Gastroesophageal sphincter (tissue), 4 donors: Measurements from ENCODE around the gene ADGRG3. TPM values are rescaled to one million over a fixed set of nuclear protein-coding genes. Genes with fewer than 3 reads are reported as not detected.

Experiments
- ATAC-seq: fragments of 150-250 bp; one replicate; pipeline ENCODE4 v1.9.1; 2016; ENCODE audit warnings: mild to moderate bottlenecking, moderate library complexity
- H3K27ac ChIP-seq, 4 donors: fragments of 200-600 bp; sonication (generic) in 3 of 4; 1 replicate in 3 of 4; 2 replicates in 1 of 4; pipeline ENCODE4 v1.5.1; 2016 to 2019
- H3K27me3 ChIP-seq: fragments of 200-600 bp; sonication (generic); one replicate; pipeline ENCODE4 v1.5.1; 2019
- H3K36me3 ChIP-seq, 2 donors: fragments of 200-600 bp; sonication (generic); one replicate each; pipeline ENCODE4 v1.5.1; 2019; ENCODE audit warnings: control low read depth in 1 of 2
- H3K4me1 ChIP-seq, 3 donors: fragments of 200-600 bp; sonication (generic); 1 replicate in 2 of 3; 2 replicates in 1 of 3; pipeline ENCODE4 v1.5.1; 2016 to 2019; ENCODE audit warnings: control low read depth in 2 of 3
- H3K4me3 ChIP-seq, 2 donors: fragments of 200-600 bp; sonication (generic); one replicate each; pipeline ENCODE4 v1.5.1; 2019; ENCODE audit warnings: mild to moderate bottlenecking in 1 of 2, moderate library complexity in 1 of 2
- H3K9me3 ChIP-seq, 3 donors: fragments of 200-600 bp; sonication (generic); one replicate each; pipeline ENCODE4 v1.5.1; 2017 to 2019; ENCODE audit warnings: control low read depth in 2 of 3
- CTCF ChIP-seq, 4 experiments: fragments of 200-600 bp in 2 of 4; fragments of 450-650 bp in 2 of 4; sonication (generic) in 1 of 4; IDR thresholded peaks; one replicate each; pipeline ENCODE4 v1.5.1; 2017 to 2019; ENCODE audit warnings: antibody characterized with exemption in 4 of 4, mild to moderate bottlenecking in 2 of 4, moderate library complexity in 2 of 4
- EP300 ChIP-seq: sonication (generic); formaldehyde crosslinking; IDR thresholded peaks from one replicate; pipeline ENCODE4 v1.6.1; 2017; ENCODE audit warnings: antibody characterized with exemption, mild to moderate bottlenecking
- POLR2A ChIP-seq, 2 donors: fragments of 450-650 bp; IDR thresholded peaks; one replicate each; pipeline ENCODE4 v1.6.1; 2017; ENCODE audit warnings: antibody characterized with exemption in 2 of 2, mild to moderate bottlenecking in 2 of 2, moderate library complexity in 1 of 2
- POLR2AphosphoS5 ChIP-seq: sonication (generic); formaldehyde crosslinking; IDR thresholded peaks from one replicate; pipeline ENCODE4 v1.6.1; 2017; ENCODE audit warnings: antibody characterized with exemption
- WGBS, 2 donors: methylation state at CpG; one replicate each; pipeline ENCODE4 v1.1.5; 2018; ENCODE audit warnings: low coverage in 1 of 2; 5-methylcytosine and 5-hydroxymethylcytosine counted together
- total RNA-seq, 4 donors: library from RNA; depleted of rRNA; stranded (reverse); fragments of >200 nt; gene quantifications; one replicate each; pipeline ENCODE4 v1.1.0, GENCODE V29; 2016

ADGRG3 gene
- total RNA-seq, 4 donors from 2014 or later: 0.31 to 7.4 (median 2.2) TPM

GRCh38 chr16:57732037-57732436 lies 63.9 kb downstream of the ADGRG3 start:
- TF ChIP-seq POLR2AphosphoS5 (peak; percentile 23), EP300 (no peak), POLR2A (IDR thresholded peaks at IDR 0.05) (no peak), CTCF (IDR thresholded peaks at IDR 0.05) (no peak)
- ATAC-seq: no peak
- H3K36me3 ChIP-seq: no peaks in the 10 kb centered on the region
- peaks cover 0 to 19% (median 14%) of the 10 kb centered on the region in 3 donors for H3K4me1 ChIP-seq
- no peaks in the 10 kb centered on the region for H3K9me3 ChIP-seq
- no peak overlapping the region for H3K4me3 ChIP-seq
- no peak overlapping the region for H3K27ac ChIP-seq
- no peaks in the 10 kb centered on the region for H3K27me3 ChIP-seq
- WGBS, 2 donors: 26 to 57% methylated on average over 2 of the region's 2 CpGs

- no peak for ATAC-seq
- Histone ChIP-seq H3K36me3 (no peaks in the 10 kb centered on the region), H3K4me3 (no peak overlapping the region), H3K27me3 (no peaks in the 10 kb centered on the region), H3K9me3 (no peaks in the 10 kb centered on the region), H3K4me1 (peaks cover 0 to 26% (median 15%) of the 10 kb centered on the region in 3 donors), H3K27ac (no peak overlapping the region)
- WGBS, 2 donors: 0 to 73% methylated on average over 1 to 2 of the region's 2 CpGs
- no peak for TF ChIP-seq CTCF (IDR thresholded peaks at IDR 0.05)
- TF ChIP-seq POLR2A (IDR thresholded peaks at IDR 0.05): no peak
- no peak for TF ChIP-seq POLR2AphosphoS5
- no peak for TF ChIP-seq EP300
These were observed 64.6 kb downstream of the ADGRG3 start for GRCh38 chr16:57732714-57733113.

- TF ChIP-seq CTCF (IDR thresholded peaks at IDR 0.05): no peak
- TF ChIP-seq EP300: no peak
- TF ChIP-seq POLR2AphosphoS5: no peak
- TF ChIP-seq POLR2A (IDR thresholded peaks at IDR 0.05): no peak
- Histone ChIP-seq H3K9me3 (no peaks in the 10 kb centered on the region), H3K4me1 (peaks cover 0 to 28% (median 15%) of the 10 kb centered on the region in 3 donors), H3K4me3 (peak overlapping the region; percentile 90 to 94), H3K27me3 (no peaks in the 10 kb centered on the region), H3K36me3 (peaks cover 0 to 11% of the 10 kb centered on the region in 2 donors), H3K27ac (peak overlapping the region; percentile 86 to 90 (median 88))
- 72 to 83% methylated on average over 8 to 9 of the region's 20 CpGs for WGBS, 2 donors
- no peak for ATAC-seq
These were observed 66.3 kb downstream of the ADGRG3 start for GRCh38 chr16:57734308-57734924.

- peaks cover 0 to 28% (median 15%) of the 10 kb centered on the region in 3 donors for H3K4me1 ChIP-seq
- peaks cover 0 to 15% of the 10 kb centered on the region in 2 donors for H3K36me3 ChIP-seq
- no peaks in the 10 kb centered on the region for H3K9me3 ChIP-seq
- ATAC-seq: peak; percentile 96
- peak overlapping the region; percentile 86 to 90 (median 88) for H3K27ac ChIP-seq
- peak; percentile 53 for TF ChIP-seq POLR2AphosphoS5
- TF ChIP-seq POLR2A (IDR thresholded peaks at IDR 0.05): peak; percentile 25 to 50
- TF ChIP-seq EP300: no peak
- 0% methylated on average over 3 of the region's 45 CpGs; no CpG with 5 or more reads in 1 of the 2 donors for whole genome bisulfite sequencing, 2 donors
- peak overlapping the region; percentile 90 to 94 for H3K4me3 ChIP-seq
- H3K27me3 ChIP-seq: no peaks in the 10 kb centered on the region
These were observed 67.0 kb downstream of the ADGRG3 start for GRCh38 chr16:57734925-57735754.

- peak; percentile 23 for ATAC-seq
- no peak for TF ChIP-seq CTCF (IDR thresholded peaks at IDR 0.05)
- TF ChIP-seq POLR2A (IDR thresholded peaks at IDR 0.05): peak in 1 of 2 donors; percentile 20
- TF ChIP-seq POLR2AphosphoS5: no peak
- no peaks in the 10 kb centered on the region for H3K9me3 ChIP-seq
- 0 to 2% methylated on average over 10 to 17 of the region's 35 CpGs for WGBS, 2 donors
- H3K27me3 ChIP-seq: no peaks in the 10 kb centered on the region
- H3K36me3 ChIP-seq: peaks cover 0 to 21% of the 10 kb centered on the region in 2 donors
- H3K4me3 ChIP-seq: peak within 1 kb of the TSS; percentile 90 to 94
- peaks cover 0 to 28% (median 15%) of the 10 kb centered on the region in 3 donors for H3K4me1 ChIP-seq
- H3K27ac ChIP-seq: peak within 1 kb of the TSS; percentile 86 to 90 (median 88)
These were observed 67.8 kb downstream of the ADGRG3 start, which contains the start of gene KATNB1 for GRCh38 chr16:57735755-57736418. Gene KATNB1 (plus strand): TSS chr16:57735770. CDS start chr16:57737244, 1,474 bp downstream.
